ENCODE results near the gene ARID5B.

ARID5B gene

GRCh38 chr10:61960396-61961120 is 59.1 kb downstream of the ARID5B start:
- Histone ChIP-seq H3K36me3 (ENCODE audit: control insufficient read depth, insufficient read depth, low read length) (no peaks in the 10 kb centered on the region), H3K4me1 (ENCODE audit: control insufficient read depth, insufficient read depth, low read length) (peaks cover 10% of the 10 kb centered on the region), H3K27me3 (ENCODE audit: control insufficient read depth, insufficient read depth, low read length) (no peaks in the 10 kb centered on the region), H3K27ac (ENCODE audit: low read depth, low read length) (no peak overlapping the region), H3K9me3 (ENCODE audit: control insufficient read depth, insufficient read depth, low read length) (no peaks in the 10 kb centered on the region), H3K9ac (ENCODE audit: low read depth, low read length) (no peak overlapping the region), H3K4me3 (ENCODE audit: low read depth, low read length) (no peak overlapping the region)

GRCh38 chr10:61961278-61961677 is 59.8 kb downstream of the ARID5B start:
- Histone ChIP-seq H3K27ac (ENCODE audit: low read depth, low read length) (no peak overlapping the region), H3K27me3 (ENCODE audit: control insufficient read depth, insufficient read depth, low read length) (no peaks in the 10 kb centered on the region), H3K4me1 (ENCODE audit: control insufficient read depth, insufficient read depth, low read length) (peaks cover 10% of the 10 kb centered on the region), H3K9me3 (ENCODE audit: control insufficient read depth, insufficient read depth, low read length) (no peaks in the 10 kb centered on the region), H3K9ac (ENCODE audit: low read depth, low read length) (no peak overlapping the region), H3K4me3 (ENCODE audit: low read depth, low read length) (no peak overlapping the region), H3K36me3 (ENCODE audit: control insufficient read depth, insufficient read depth, low read length) (no peaks in the 10 kb centered on the region)

GRCh38 chr10:61962971-61963370 is 61.5 kb downstream of the ARID5B start:
- Histone ChIP-seq H3K27ac (ENCODE audit: low read depth, low read length) (no peak overlapping the region), H3K9ac (ENCODE audit: low read depth, low read length) (no peak overlapping the region), H3K4me1 (ENCODE audit: control insufficient read depth, insufficient read depth, low read length) (peaks cover 10% of the 10 kb centered on the region), H3K27me3 (ENCODE audit: control insufficient read depth, insufficient read depth, low read length) (no peaks in the 10 kb centered on the region), H3K4me3 (ENCODE audit: low read depth, low read length) (no peak overlapping the region), H3K36me3 (ENCODE audit: control insufficient read depth, insufficient read depth, low read length) (no peaks in the 10 kb centered on the region), H3K9me3 (ENCODE audit: control insufficient read depth, insufficient read depth, low read length) (no peaks in the 10 kb centered on the region)

- no peaks in the 10 kb centered on the region for H3K9me3 ChIP-seq (ENCODE audit: control insufficient read depth, insufficient read depth, low read length)
- H3K9ac ChIP-seq (ENCODE audit: low read depth, low read length): no peak overlapping the region
- no peaks in the 10 kb centered on the region for H3K27me3 ChIP-seq (ENCODE audit: control insufficient read depth, insufficient read depth, low read length)
- H3K4me1 ChIP-seq (ENCODE audit: control insufficient read depth, insufficient read depth, low read length): peaks cover 10% of the 10 kb centered on the region
- no peak overlapping the region for H3K4me3 ChIP-seq (ENCODE audit: low read depth, low read length)
- no peak overlapping the region for H3K27ac ChIP-seq (ENCODE audit: low read depth, low read length)
- no peaks in the 10 kb centered on the region for H3K36me3 ChIP-seq (ENCODE audit: control insufficient read depth, insufficient read depth, low read length)
These were observed 62.2 kb downstream of the ARID5B start for GRCh38 chr10:61963669-61964058.

GRCh38 chr10:61964059-61964709 is 62.7 kb downstream of the ARID5B start:
- Histone ChIP-seq H3K27me3 (ENCODE audit: control insufficient read depth, insufficient read depth, low read length) (no peaks in the 10 kb centered on the region), H3K9ac (ENCODE audit: low read depth, low read length) (no peak overlapping the region), H3K9me3 (ENCODE audit: control insufficient read depth, insufficient read depth, low read length) (no peaks in the 10 kb centered on the region), H3K27ac (ENCODE audit: low read depth, low read length) (no peak overlapping the region), H3K4me3 (ENCODE audit: low read depth, low read length) (no peak overlapping the region), H3K4me1 (ENCODE audit: control insufficient read depth, insufficient read depth, low read length) (peaks cover 13% of the 10 kb centered on the region), H3K36me3 (ENCODE audit: control insufficient read depth, insufficient read depth, low read length) (no peaks in the 10 kb centered on the region)

- Histone ChIP-seq H3K9me3 (ENCODE audit: control insufficient read depth, insufficient read depth, low read length) (no peaks in the 10 kb centered on the region), H3K36me3 (ENCODE audit: control insufficient read depth, insufficient read depth, low read length) (no peaks in the 10 kb centered on the region), H3K27ac (ENCODE audit: low read depth, low read length) (no peak overlapping the region), H3K27me3 (ENCODE audit: control insufficient read depth, insufficient read depth, low read length) (no peaks in the 10 kb centered on the region), H3K4me1 (ENCODE audit: control insufficient read depth, insufficient read depth, low read length) (peaks cover 13% of the 10 kb centered on the region), H3K4me3 (ENCODE audit: low read depth, low read length) (no peak overlapping the region), H3K9ac (ENCODE audit: low read depth, low read length) (no peak overlapping the region)
These were observed 63.6 kb downstream of the ARID5B start for GRCh38 chr10:61964949-61965702.

DNA sequence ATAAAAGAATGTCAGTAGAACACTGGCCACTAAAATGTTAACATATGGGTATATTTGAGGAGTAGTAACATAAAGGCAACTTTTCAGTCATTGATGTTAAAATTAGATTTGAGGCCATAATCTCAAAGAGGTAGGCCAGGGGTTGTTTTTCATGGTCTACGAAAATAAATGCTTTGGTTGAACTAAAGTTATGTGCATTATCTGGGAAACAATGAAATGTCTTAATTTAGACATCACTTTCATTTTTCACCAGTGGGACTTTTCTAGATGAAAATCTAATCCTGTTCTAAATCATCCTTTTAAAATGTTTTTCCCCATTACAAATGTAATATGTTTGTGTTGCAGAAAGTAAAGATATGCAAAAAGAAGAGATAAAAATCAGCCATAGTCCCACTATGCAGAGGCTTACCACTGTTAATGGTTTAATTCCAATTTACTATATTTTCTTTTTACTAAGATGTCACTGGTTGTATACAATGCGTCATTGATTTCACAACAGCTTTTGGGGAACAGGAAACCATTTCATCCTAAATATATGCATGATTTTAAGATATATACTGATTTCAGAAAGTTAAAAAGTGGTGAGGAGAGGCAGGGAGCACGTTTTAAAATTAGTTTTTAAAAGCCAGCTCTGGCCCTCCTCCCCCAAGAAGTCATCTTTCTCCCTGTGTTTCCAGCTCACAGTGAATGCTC is 64.3 kb downstream of the ARID5B start:
- H3K4me1 ChIP-seq (ENCODE audit: control insufficient read depth, insufficient read depth, low read length): peaks cover 13% of the 10 kb centered on the region
- no peaks in the 10 kb centered on the region for H3K27me3 ChIP-seq (ENCODE audit: control insufficient read depth, insufficient read depth, low read length)
- no peaks in the 10 kb centered on the region for H3K9me3 ChIP-seq (ENCODE audit: control insufficient read depth, insufficient read depth, low read length)
- H3K27ac ChIP-seq (ENCODE audit: low read depth, low read length): no peak overlapping the region
- no peak overlapping the region for H3K9ac ChIP-seq (ENCODE audit: low read depth, low read length)
- no peaks in the 10 kb centered on the region for H3K36me3 ChIP-seq (ENCODE audit: control insufficient read depth, insufficient read depth, low read length)
- no peak overlapping the region for H3K4me3 ChIP-seq (ENCODE audit: low read depth, low read length)

GRCh38 chr10:61967298-61967697 is 65.8 kb downstream of the ARID5B start:
- H3K4me3 ChIP-seq (ENCODE audit: low read depth, low read length): no peak overlapping the region
- H3K27ac ChIP-seq (ENCODE audit: low read depth, low read length): no peak overlapping the region
- no peaks in the 10 kb centered on the region for H3K27me3 ChIP-seq (ENCODE audit: control insufficient read depth, insufficient read depth, low read length)
- no peaks in the 10 kb centered on the region for H3K9me3 ChIP-seq (ENCODE audit: control insufficient read depth, insufficient read depth, low read length)
- no peak overlapping the region for H3K9ac ChIP-seq (ENCODE audit: low read depth, low read length)
- H3K36me3 ChIP-seq (ENCODE audit: control insufficient read depth, insufficient read depth, low read length): no peaks in the 10 kb centered on the region
- peaks cover 13% of the 10 kb centered on the region for H3K4me1 ChIP-seq (ENCODE audit: control insufficient read depth, insufficient read depth, low read length)

GRCh38 chr10:61970182-61971002 is 68.9 kb downstream of the ARID5B start:
- no peaks in the 10 kb centered on the region for H3K9me3 ChIP-seq (ENCODE audit: control insufficient read depth, insufficient read depth, low read length)
- H3K4me1 ChIP-seq (ENCODE audit: control insufficient read depth, insufficient read depth, low read length): peaks cover 4% of the 10 kb centered on the region; the same call in 1 of the 2 replicates
- H3K9ac ChIP-seq (ENCODE audit: low read depth, low read length): no peak overlapping the region
- H3K27me3 ChIP-seq (ENCODE audit: control insufficient read depth, insufficient read depth, low read length): no peaks in the 10 kb centered on the region
- no peak overlapping the region for H3K4me3 ChIP-seq (ENCODE audit: low read depth, low read length)
- no peaks in the 10 kb centered on the region for H3K36me3 ChIP-seq (ENCODE audit: control insufficient read depth, insufficient read depth, low read length)
- H3K27ac ChIP-seq (ENCODE audit: low read depth, low read length): no peak overlapping the region

DNA sequence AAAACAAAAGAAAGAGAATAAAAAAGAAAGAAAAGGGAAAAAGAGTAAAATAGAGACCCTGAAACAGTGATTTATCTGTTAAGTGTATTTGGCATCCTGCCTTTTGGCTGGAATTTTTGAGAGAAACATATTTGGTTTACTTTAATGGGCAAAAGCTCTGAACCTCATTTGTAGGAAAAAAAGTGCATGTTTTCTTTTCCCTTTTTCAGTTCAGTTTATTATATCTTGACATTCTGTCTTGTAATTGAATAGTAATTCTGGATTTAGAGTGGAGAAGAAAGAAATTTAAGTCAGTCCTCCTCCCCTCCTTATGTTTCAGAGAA is 69.5 kb downstream of the ARID5B start:
- H3K4me1 ChIP-seq (ENCODE audit: control insufficient read depth, insufficient read depth, low read length): peaks cover 4% of the 10 kb centered on the region; the same call in 1 of the 2 replicates
- no peak overlapping the region for H3K27ac ChIP-seq (ENCODE audit: low read depth, low read length)
- no peaks in the 10 kb centered on the region for H3K27me3 ChIP-seq (ENCODE audit: control insufficient read depth, insufficient read depth, low read length)
- no peak overlapping the region for H3K4me3 ChIP-seq (ENCODE audit: low read depth, low read length)
- H3K36me3 ChIP-seq (ENCODE audit: control insufficient read depth, insufficient read depth, low read length): no peaks in the 10 kb centered on the region
- H3K9ac ChIP-seq (ENCODE audit: low read depth, low read length): no peak overlapping the region
- no peaks in the 10 kb centered on the region for H3K9me3 ChIP-seq (ENCODE audit: control insufficient read depth, insufficient read depth, low read length)
